ENCODE results near the gene RNASE13.

The RNASE13 gene

DNA sequence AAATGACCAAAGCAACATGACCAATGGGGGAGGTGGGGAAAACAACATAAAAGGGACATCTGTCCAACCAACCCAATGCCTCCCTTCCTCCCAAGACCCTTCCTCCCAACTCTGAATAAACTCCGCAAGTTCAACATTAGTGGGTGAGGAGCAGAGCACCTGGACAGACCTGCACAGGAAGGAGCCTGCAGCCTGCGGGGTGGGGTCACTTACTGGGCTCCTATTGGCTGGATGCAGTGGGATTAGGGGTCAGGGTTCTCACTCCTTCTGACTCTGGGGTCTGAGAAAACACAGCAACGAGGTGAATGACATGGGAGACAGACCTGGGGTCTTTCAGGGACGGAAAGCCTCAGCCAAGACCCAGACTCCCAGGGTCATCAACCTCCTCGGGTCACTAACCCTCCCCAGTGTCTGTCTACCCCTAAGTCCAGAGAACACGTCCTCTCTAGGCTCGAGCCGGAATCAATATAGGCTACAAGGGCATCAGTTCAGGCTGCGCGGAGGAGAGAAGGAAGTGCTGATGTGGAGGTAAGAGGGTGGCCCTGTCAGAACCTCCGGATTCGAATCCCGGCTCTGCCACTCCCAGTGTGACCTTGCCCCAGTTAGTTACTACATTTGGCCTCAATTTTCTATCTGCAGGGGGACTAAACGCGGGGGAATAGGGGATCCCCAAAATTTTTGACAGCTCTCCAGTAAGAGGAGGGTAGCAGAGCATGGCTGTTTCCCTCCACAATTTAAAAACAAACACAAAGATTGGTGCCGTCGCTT is 10.6 kb downstream of the RNASE13 start:
- DNase-seq (ENCODE audit: low read depth, low spot score): no peak
- in situ Hi-C loops (cut with HindIII; ENCODE audit: low sequenced_read_pairs): no loop called here
- TF ChIP-seq, protein P1, sequence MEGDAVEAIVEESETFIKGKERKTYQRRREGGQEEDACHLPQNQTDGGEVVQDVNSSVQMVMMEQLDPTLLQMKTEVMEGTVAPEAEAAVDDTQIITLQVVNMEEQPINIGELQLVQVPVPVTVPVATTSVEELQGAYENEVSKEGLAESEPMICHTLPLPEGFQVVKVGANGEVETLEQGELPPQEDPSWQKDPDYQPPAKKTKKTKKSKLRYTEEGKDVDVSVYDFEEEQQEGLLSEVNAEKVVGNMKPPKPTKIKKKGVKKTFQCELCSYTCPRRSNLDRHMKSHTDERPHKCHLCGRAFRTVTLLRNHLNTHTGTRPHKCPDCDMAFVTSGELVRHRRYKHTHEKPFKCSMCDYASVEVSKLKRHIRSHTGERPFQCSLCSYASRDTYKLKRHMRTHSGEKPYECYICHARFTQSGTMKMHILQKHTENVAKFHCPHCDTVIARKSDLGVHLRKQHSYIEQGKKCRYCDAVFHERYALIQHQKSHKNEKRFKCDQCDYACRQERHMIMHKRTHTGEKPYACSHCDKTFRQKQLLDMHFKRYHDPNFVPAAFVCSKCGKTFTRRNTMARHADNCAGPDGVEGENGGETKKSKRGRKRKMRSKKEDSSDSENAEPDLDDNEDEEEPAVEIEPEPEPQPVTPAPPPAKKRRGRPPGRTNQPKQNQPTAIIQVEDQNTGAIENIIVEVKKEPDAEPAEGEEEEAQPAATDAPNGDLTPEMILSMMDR (IDR thresholded peaks at IDR 0.05; ENCODE audit: low read depth, low read length): no peak
- peak overlapping the region; percentile 42 for H3K4me3 ChIP-seq (ENCODE audit: low read depth, low read length)

DNA sequence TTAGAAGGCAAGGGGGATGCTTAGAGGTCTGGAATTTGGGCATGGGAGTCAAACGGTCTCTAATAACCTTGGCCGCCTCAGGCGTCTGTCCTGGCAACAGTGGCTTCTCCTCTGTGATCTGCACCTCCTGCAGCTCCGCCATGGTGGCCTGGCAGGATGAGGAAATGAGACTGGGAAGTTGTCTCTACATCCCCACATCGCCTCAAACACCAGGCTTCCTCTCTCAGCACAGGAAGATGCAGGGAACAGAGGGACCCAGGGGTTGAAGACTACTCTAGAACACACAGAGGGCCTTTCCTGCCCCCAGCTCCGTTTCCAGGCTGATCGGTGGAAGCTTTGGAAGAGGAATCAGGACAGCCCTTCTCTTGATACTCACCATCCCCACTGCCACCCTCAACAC is 11.4 kb downstream of the RNASE13 start:
- TF ChIP-seq, protein P1 (IDR thresholded peaks at IDR 0.05; ENCODE audit: low read depth, low read length): no peak
- DNase-seq (ENCODE audit: low read depth, low spot score): no peak
- no peak overlapping the region for H3K4me3 ChIP-seq (ENCODE audit: low read depth, low read length)
- in situ Hi-C loops (cut with HindIII; ENCODE audit: low sequenced_read_pairs): no loop called here

DNA sequence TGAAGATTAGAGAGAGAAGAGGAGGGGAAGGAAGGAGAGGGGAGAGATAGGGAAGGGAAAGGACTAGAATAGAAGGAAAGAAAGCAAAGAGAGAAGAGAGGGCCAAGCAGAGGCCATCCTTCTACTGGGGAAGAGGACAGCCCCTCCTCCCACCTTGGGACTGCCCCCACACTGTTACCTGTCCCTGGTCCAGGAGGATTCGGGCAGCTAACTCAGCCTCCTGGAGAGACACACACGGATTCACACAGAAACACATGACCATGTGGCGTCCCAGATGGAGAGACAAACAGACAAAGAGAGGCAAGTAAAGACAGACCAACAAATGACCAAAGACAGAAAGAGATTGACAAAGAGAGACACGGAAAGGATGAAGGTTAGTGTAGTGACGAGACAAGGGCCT is 11.9 kb downstream of the RNASE13 start:
- no peak for DNase-seq (ENCODE audit: low read depth, low spot score)
- H3K4me3 ChIP-seq (ENCODE audit: low read depth, low read length): no peak overlapping the region
- TF ChIP-seq, protein P1 (IDR thresholded peaks at IDR 0.05; ENCODE audit: low read depth, low read length): no peak
- in situ Hi-C loops (cut with HindIII; ENCODE audit: low sequenced_read_pairs): no loop called here

DNA sequence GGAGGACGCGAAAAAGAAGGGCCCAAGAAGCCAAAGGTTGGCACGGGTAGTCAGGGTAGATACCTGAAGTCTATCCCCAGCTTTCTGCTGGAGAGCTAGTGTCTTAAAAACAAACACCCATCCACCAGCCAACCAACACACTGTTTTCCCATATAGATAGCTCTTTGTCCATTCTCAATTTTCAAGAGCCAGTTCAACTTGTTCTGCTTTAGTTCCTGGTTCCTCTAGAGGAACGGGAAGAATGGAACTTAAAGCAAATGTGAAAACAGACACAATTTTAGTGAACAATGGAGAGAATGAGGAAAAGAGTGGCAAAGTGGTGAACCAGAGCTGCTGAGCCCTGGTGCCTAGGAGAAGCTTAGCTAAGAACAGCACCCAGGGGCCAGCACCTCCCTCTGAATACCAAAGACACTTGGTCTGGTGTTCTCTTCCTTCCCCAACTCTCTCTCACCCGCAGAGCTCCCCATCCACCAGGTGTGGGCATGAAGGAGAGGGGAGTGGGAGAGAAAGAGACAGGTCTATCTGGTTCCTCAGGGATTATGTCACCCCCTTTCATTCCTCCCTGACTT is 13.5 kb downstream of the RNASE13 start:
- in situ Hi-C loops (cut with HindIII; ENCODE audit: low sequenced_read_pairs): no loop called here
- TF ChIP-seq, protein P1 (IDR thresholded peaks at IDR 0.05; ENCODE audit: low read depth, low read length): no peak
- no peak for DNase-seq (ENCODE audit: low read depth, low spot score)
- H3K4me3 ChIP-seq (ENCODE audit: low read depth, low read length): no peak overlapping the region

DNA sequence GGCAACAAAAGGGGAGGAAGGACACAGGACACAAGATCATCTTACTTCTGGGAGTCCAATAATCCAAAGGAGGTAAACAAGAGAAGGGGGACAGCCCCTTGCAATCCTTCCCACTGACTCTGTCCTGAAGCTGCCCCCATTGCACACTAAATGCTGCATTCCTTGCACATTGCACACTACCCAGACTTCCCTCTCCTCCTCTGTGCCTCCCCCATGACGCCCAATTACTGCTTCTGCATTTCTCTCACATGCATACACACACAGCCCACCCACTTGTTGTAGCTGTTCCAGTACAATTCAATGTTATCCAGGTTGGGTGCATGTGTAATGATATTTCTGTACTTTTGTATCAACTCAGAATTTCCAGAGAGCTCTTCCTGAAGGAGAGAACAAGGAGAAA is 15.2 kb downstream of the RNASE13 start:
- in situ Hi-C loops (cut with HindIII; ENCODE audit: low sequenced_read_pairs): no loop called here
- no peak for DNase-seq (ENCODE audit: low read depth, low spot score)
- H3K4me3 ChIP-seq (ENCODE audit: low read depth, low read length): no peak overlapping the region
- TF ChIP-seq, protein P1 (IDR thresholded peaks at IDR 0.05; ENCODE audit: low read depth, low read length): no peak

DNA sequence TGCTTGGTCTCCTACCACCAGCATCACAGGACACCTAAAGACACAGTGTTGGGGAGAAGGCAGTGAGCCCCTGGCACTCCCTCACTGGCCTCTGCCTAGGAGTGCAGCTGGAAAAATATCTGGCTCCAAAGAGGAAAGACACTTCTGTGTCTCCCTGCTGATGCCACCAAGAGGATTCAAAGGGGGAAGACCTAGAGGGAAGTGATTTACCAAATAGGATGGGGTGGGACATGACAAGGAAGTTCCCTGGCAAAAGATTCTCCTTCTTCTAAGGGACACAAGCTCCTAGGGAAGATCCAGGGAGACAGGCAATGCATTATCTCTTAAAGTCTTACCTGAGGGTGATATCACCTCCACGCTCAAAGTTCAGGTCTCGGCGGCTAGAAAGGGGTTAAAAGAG is 15.8 kb downstream of the RNASE13 start:
- TF ChIP-seq, protein P1 (IDR thresholded peaks at IDR 0.05; ENCODE audit: low read depth, low read length): no peak
- no peak overlapping the region for H3K4me3 ChIP-seq (ENCODE audit: low read depth, low read length)
- no peak for DNase-seq (ENCODE audit: low read depth, low spot score)
- in situ Hi-C loops (cut with HindIII; ENCODE audit: low sequenced_read_pairs): no loop called here
